HUES64 (cell line): Measurements from ENCODE around the gene HOXC9. TPM values are rescaled to one million over a fixed set of nuclear protein-coding genes. Genes with fewer than 3 reads are reported as not detected.

Experiments
- H3K27ac ChIP-seq: 2 replicates; pipeline ENCODE4 v1.7.0; 2013; ENCODE audit warnings: low read depth, low read length, inconsistent platforms
- H3K27me3 ChIP-seq: 2 replicates; pipeline ENCODE4 v1.6.1; 2013; ENCODE audit warnings: mild to moderate bottlenecking, low read length; ENCODE audit not compliant: insufficient read depth
- H3K36me3 ChIP-seq: 2 replicates; pipeline ENCODE4 v1.6.1; 2013; ENCODE audit warnings: mild to moderate bottlenecking, low read length; ENCODE audit not compliant: insufficient read depth
- H3K4me1 ChIP-seq: 2 replicates; pipeline ENCODE4 v1.6.1; 2013; ENCODE audit warnings: mild to moderate bottlenecking, low read length, moderate library complexity; ENCODE audit not compliant: insufficient read depth
- H3K4me3 ChIP-seq: 2 replicates; pipeline ENCODE4 v1.5.1; 2013; ENCODE audit warnings: mild to moderate bottlenecking, low read length, moderate library complexity
- H3K9ac ChIP-seq: 2 replicates; pipeline ENCODE4 v1.6.1; 2013; ENCODE audit warnings: mild to moderate bottlenecking, low read depth, low read length
- H3K9me3 ChIP-seq: 2 replicates; pipeline ENCODE4 v1.6.1; 2013; ENCODE audit warnings: low read depth, low read length; ENCODE audit not compliant: insufficient read depth
- WGBS: fragments of 150-250, 120-280 bp; methylation state at CpG from one replicate; pipeline ENCODE4 v1.1.7; 2013; ENCODE audit warnings: missing lambda C conversion rate; 5-methylcytosine and 5-hydroxymethylcytosine counted together
- polyA plus RNA-seq, 2 experiments: library from polyadenylated mRNA; stranded (reverse); fragments of 50-300 nt; gene quantifications; one replicate each; pipeline ENCODE4 v1.2.3, GENCODE V29; 2013

HOXC9 gene
- polyA plus RNA-seq (2013, experiment 1 of 2) = 0.70 TPM
- polyA plus RNA-seq (2013, experiment 2 of 2) = 0.70 TPM

DNA sequence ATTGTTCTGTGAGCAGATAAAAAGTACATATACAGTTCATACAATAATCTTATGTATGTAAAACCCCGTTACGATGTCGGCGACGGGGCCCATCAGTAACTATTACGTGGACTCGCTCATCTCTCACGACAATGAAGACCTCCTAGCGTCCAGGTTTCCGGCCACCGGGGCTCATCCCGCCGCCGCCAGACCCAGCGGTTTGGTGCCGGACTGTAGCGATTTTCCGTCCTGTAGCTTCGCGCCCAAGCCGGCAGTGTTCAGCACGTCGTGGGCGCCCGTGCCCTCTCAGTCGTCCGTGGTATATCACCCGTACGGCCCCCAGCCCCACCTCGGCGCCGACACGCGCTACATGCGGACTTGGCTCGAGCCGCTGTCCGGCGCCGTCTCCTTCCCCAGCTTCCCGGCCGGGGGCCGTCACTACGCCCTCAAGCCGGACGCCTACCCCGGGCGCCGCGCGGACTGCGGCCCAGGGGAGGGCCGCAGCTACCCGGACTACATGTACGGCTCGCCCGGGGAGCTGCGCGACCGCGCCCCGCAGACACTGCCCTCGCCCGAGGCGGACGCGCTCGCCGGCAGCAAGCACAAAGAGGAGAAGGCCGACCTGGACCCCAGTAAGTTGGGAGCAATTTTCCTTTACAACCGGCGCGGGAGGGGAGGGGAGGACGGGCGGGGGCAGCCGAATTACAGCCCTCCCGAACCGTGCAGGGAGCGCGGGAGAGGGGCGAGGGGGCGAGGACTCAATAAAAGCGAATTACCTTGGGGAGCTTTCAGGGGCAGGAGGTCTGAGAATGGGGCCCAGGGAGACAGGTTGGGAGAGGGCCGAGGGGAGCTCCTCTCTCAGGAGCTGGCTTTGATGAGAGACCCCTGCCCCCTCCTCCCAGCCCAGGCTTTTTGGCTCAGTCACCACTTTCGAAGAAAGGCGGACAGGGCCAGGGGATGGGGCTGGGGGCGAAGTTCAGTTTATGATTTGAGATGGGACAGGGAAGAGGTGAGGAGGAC is at the start of gene HOXC9:
Gene HOXC9, plus strand, starts transcription at position 46 of the 999 bp plus-strand sequence. Its CDS starts 28 bp downstream, at position 74.
- Histone ChIP-seq H3K4me1 (peaks cover 5% of the 10 kb centered on the region; the same call in 1 of the 2 replicates), H3K9me3 (no peaks in the 10 kb centered on the region), H3K27ac (no peak within 1 kb of the TSS), H3K9ac (no peak within 1 kb of the TSS), H3K4me3 (peak within 1 kb of the TSS; percentile 32), H3K36me3 (no peaks in the 10 kb centered on the region), H3K27me3 (peaks cover 100% of the 10 kb centered on the region)
- WGBS = 5% methylated on average over 87 of the region's 87 CpGs

GRCh38 chr12:53950437-53950773 is 49.6 kb upstream of the HOXC9 start:
- Histone ChIP-seq H3K4me3 (no peak overlapping the region), H3K9me3 (no peaks in the 10 kb centered on the region; the same call in 1 of the 2 replicates), H3K36me3 (no peaks in the 10 kb centered on the region), H3K4me1 (no peaks in the 10 kb centered on the region), H3K27ac (no peak overlapping the region), H3K27me3 (peaks cover 100% of the 10 kb centered on the region), H3K9ac (no peak overlapping the region)
- WGBS = 29% methylated on average over 7 of the region's 10 CpGs

DNA sequence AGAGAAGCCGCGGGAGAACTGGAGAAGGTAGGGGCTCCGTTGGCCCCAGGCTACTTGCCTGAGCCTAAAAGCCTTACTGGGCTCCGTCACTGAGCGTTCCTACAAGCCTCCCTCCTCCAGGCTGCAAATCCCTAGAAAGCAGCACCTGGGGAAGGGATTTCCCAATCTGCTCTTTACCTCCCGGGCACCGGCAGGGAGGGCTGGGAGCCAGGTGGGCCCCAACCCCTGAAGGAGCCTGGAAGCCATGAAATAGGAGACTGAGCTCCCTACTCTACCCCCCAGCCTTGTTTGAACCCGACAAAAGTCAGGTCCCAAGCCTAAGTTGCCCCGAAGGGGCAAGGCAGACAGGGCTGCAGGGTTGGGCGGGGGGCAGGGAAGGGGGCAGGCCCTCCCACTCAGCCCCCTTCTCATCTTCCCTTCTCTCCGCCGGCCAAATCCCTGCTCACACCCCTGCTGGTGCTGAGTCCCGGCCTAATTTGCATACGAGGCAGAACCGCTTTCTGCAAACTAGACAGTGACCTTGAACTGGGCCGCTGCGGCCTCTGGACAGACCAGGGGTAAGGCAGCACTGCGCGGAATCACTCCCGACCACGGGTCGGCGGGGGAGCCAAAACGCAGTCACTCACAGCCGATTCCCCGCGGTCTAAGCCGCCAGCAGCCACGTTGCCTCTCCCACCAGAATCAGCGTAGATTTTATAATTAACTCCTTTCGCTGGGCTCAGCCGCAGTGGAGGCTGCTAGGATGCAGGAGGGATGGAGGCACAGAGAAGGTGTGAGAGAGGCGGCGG is 49.0 kb upstream of the HOXC9 start:
- H3K4me1 ChIP-seq = no peaks in the 10 kb centered on the region
- peaks cover 100% of the 10 kb centered on the region for H3K27me3 ChIP-seq
- 15% methylated on average over 34 of the region's 34 CpGs for WGBS
- no peaks in the 10 kb centered on the region; the same call in 1 of the 2 replicates for H3K9me3 ChIP-seq
- no peak overlapping the region for H3K27ac ChIP-seq
- H3K4me3 ChIP-seq = no peak overlapping the region
- H3K36me3 ChIP-seq = no peaks in the 10 kb centered on the region
- no peak overlapping the region for H3K9ac ChIP-seq

DNA sequence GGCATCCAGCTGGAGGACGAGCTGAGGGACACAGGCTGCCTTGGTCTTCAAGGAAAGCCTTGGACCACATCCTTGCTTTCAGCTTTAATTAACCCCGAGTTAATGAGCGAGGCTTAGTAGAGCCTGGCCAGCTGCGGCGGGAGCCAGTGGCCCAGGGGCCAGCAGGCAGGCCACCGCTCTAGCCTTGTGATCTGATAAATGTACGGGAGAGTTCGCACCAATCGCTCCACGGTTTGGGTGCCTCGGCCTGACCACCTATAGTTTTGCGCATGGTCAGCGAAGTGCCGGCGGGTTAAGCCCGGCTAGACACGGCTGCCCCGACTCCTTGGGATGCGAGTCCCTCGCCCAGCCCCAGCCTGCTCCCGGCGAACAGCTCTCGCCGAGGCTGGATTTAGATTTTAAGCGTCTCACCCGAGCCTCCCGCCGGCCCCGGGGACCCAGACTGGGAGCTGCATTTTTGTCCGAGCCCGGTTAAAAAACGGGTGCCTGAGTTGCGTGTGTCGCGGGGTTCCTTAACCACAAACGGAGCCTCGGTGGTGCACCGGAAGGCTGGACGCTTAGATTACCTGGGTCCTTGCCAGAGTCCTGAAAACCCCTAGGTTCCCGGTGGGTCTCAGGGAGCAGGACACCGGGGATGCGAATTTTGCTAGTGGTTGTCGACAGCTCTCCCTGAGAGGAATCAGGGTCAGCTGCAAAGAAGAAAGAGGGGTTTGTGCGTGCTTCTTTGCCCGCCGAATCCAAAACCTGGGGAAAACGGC is 48.2 kb upstream of the HOXC9 start:
- Histone ChIP-seq H3K4me3 (no peak overlapping the region), H3K9ac (no peak overlapping the region), H3K4me1 (no peaks in the 10 kb centered on the region), H3K36me3 (no peaks in the 10 kb centered on the region), H3K27me3 (peaks cover 100% of the 10 kb centered on the region), H3K27ac (no peak overlapping the region), H3K9me3 (no peaks in the 10 kb centered on the region; the same call in 1 of the 2 replicates)
- WGBS = 18% methylated on average over 47 of the region's 47 CpGs

DNA sequence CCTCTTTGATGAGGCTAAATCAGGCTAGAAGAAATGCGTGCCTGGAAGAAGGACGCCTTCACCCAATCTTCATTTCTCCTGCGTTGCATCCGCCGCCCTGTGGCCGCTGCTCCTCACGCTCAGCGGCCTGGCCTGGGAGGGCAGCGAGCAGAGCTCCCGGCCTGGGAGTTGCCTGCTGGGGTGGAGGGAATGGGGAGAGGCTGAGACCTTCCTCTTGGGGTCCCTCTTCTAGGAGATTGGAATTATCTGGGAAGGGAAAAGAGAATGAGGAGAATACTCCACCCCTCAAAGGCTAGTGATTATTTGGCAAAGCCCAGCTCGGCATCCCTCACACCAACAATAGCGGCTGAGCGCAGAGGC is 47.6 kb upstream of the HOXC9 start:
- Histone ChIP-seq H3K4me3 (no peak overlapping the region), H3K36me3 (no peaks in the 10 kb centered on the region), H3K4me1 (no peaks in the 10 kb centered on the region), H3K27me3 (peaks cover 100% of the 10 kb centered on the region), H3K9me3 (no peaks in the 10 kb centered on the region; the same call in 1 of the 2 replicates), H3K27ac (no peak overlapping the region), H3K9ac (no peak overlapping the region)
- 13% methylated on average over 13 of the region's 13 CpGs for WGBS

- 7% methylated on average over 38 of the region's 38 CpGs for WGBS
- Histone ChIP-seq H3K36me3 (no peaks in the 10 kb centered on the region), H3K4me1 (no peaks in the 10 kb centered on the region), H3K9ac (no peak overlapping the region), H3K27me3 (peaks cover 100% of the 10 kb centered on the region), H3K27ac (no peak overlapping the region), H3K4me3 (no peak overlapping the region), H3K9me3 (no peaks in the 10 kb centered on the region; the same call in 1 of the 2 replicates)
Observed at GRCh38 chr12:53952871-53953734, 46.9 kb upstream of the HOXC9 start.

- Histone ChIP-seq H3K4me3 (no peak overlapping the region), H3K27ac (no peak overlapping the region), H3K9ac (no peak overlapping the region), H3K27me3 (peaks cover 100% of the 10 kb centered on the region), H3K9me3 (no peaks in the 10 kb centered on the region; the same call in 1 of the 2 replicates), H3K36me3 (no peaks in the 10 kb centered on the region), H3K4me1 (no peaks in the 10 kb centered on the region)
- WGBS = 39% methylated on average over 11 of the region's 19 CpGs
Observed at GRCh38 chr12:53953831-53954693, 45.9 kb upstream of the HOXC9 start.

- H3K36me3 ChIP-seq = no peaks in the 10 kb centered on the region
- no peak within 1 kb of the TSS for H3K4me3 ChIP-seq
- no peak within 1 kb of the TSS for H3K9ac ChIP-seq
- no peaks in the 10 kb centered on the region; the same call in 1 of the 2 replicates for H3K9me3 ChIP-seq
- 20% methylated on average over 16 of the region's 20 CpGs for WGBS
- H3K4me1 ChIP-seq = no peaks in the 10 kb centered on the region
- H3K27me3 ChIP-seq = peaks cover 100% of the 10 kb centered on the region
- no peak within 1 kb of the TSS for H3K27ac ChIP-seq
Observed at GRCh38 chr12:53954694-53955035, 45.3 kb upstream of the HOXC9 start, which contains the start of gene HOXC12. Gene HOXC12, plus strand, starts transcription at chr12:53954903. Its CDS starts 27 bp downstream, at chr12:53954930.

DNA sequence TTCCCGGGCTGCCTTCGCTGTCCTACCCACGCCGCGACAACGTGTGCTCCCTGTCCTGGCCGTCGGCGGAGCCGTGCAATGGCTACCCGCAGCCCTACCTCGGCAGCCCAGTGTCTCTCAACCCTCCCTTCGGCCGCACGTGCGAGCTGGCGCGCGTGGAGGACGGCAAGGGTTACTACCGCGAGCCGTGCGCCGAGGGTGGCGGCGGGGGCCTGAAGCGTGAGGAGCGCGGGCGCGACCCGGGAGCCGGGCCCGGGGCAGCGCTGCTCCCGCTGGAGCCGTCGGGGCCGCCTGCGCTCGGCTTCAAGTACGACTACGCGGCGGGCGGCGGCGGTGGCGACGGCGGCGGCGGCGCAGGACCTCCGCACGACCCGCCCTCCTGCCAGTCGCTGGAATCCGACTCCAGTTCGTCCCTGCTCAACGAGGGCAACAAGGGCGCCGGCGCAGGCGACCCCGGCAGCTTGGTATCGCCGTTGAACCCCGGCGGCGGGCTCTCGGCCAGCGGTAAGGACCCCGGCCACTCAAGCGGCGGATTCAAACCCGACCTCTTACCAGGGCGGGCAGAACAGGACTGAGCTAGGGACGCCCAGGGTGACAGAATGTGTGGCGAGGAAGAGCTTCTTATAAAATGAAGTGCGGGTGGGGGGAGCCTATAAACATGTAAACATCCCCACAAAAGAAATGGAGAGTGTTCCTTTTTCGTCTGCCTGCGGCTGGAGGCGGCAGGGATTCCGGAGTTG is 44.8 kb upstream of the HOXC9 start:
- no peaks in the 10 kb centered on the region; the same call in 1 of the 2 replicates for H3K9me3 ChIP-seq
- WGBS = 8% methylated on average over 81 of the region's 86 CpGs
- H3K27ac ChIP-seq = no peak overlapping the region
- no peak overlapping the region for H3K4me3 ChIP-seq
- no peaks in the 10 kb centered on the region for H3K4me1 ChIP-seq
- H3K9ac ChIP-seq = no peak overlapping the region
- H3K36me3 ChIP-seq = no peaks in the 10 kb centered on the region
- peaks cover 100% of the 10 kb centered on the region for H3K27me3 ChIP-seq
